GM19468 (cell line): ENCODE data around the gene CPM.
"Not testable (repeated sequence)": the region's sequence is repeated elsewhere in the genome, so short reads cannot be mapped to it uniquely, and the experiment has no call there.

Experiments
- ATAC-seq: cut with Tn5 transposase; IDR thresholded peaks from one replicate; pipeline ENCODE4 v1.9.1; 2021; ENCODE audit warnings: mild to moderate bottlenecking, moderate library complexity, moderate number of reproducible peaks; ENCODE audit not compliant: unreplicated experiment; ENCODE audit errors: extremely low read depth

CPM gene

DNA sequence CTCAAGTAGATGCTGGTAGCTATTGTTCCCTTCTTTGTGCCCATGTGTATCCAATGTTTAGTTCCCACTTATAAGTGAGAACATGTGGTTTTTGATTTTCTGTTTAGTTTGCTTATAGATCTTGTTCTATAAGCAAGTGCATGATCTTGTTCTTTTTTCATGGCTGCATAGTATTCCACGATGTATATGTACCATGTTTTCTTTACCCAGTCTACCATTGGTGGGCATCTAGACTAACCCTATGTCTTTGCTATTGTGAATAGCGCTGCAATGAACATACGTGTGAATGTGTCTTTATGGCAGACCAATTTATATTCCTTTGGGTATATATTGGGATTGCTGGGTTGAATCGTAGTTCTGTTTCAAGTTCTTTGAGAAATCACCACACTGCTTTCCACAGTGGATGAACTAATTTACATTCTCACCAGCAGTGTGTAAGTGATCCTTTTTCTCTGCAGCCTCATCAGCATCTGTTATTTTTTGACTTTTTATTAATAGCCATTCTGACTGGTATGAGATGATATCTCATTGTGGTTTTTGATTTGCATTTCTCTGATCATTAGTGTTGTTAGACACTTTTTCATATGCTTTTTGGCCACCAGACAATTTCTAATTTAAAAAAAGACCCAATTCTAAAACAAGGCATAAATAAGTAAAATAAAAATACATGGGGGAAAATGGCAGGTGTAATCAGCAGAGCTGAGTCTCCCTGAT lies 50.6 kb downstream of the CPM start:
- no peak for ATAC-seq

DNA sequence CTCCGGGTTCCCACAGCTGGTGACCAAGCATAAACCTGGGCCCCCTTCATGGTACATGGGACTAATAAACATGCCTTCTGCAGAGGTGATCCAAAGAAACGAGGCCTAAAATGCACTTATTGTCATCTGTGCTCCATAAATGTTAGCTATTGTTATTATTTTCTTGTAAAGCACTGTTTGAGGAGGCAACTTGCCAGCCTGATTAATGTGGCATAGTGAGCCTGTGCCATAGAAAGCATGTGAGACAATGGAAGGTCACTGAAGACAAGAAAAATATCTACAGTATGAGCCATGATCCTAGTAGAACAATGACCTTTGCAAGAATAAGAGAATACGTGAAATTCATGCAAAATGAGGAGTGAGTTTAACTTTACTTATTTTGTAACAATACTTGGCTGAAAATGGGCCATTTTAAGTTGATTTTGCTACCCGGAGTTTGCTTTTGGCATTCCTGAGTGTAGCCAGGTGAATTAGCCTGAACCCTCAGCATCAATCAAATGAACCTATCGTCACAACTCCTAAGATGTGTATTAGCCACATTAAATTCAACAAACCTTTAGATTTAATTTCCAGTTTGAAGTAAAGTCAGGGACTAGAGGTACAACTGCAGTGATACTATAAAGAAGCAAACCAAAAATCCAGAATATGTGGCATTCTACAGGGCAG lies 52.2 kb downstream of the CPM start:
- no peak for ATAC-seq

DNA sequence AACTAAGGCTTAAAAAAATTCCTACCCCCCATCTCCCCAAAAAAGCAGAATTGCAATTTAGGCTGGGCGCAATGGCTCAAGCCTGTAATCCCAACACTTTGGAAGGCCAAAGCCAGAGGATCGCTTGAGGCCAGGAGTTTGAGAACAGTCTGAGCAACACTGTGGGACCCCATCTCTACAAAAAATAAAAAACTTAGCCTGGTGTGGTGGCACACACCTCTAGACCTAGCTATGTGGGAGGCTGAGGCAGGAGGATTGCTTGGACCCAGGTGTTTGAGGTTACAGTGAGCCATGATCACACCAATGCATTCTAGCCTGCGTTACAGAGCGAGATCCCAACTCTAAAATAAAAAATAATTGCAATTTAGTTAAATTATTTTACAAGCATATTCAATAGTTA lies 54.1 kb downstream of the CPM start:
- no peak for ATAC-seq

DNA sequence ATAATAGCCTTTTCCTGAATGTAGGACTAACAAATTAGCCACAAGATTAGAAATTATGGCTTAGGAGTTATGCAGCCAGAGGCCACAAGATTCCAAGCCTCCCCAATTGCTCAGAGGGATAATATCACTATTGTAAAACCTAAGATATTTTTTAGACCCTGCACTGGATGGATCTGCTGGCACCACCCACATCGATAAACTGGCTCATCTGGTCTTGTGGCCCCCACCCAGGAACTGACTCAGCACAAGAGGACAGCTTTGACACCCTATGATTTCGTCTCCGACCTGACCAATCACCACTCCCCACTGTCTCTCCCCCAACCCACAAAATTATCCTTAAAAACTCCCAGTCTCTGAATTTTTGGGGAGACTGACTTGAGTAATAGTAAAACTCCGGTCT lies 54.7 kb downstream of the CPM start:
- no peak for ATAC-seq

DNA sequence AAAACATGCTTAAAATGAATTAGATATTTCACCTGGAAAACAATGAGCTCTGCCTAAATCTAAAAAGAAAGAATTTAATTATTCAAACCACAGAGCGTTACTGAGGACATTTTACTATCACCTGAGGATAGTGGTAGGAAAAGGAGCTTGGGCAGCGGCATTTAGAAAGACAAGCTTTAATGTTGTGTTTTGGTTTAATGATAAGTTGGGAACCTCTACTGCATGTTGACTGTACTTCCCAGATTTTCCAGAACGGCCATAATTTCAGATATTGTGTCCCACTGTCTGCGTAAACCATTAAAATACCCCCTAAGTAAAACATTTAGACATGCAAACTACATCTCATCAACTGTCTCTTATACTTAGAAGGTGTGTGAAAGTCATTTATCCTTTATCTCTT lies 55.4 kb downstream of the CPM start:
- no peak for ATAC-seq

DNA sequence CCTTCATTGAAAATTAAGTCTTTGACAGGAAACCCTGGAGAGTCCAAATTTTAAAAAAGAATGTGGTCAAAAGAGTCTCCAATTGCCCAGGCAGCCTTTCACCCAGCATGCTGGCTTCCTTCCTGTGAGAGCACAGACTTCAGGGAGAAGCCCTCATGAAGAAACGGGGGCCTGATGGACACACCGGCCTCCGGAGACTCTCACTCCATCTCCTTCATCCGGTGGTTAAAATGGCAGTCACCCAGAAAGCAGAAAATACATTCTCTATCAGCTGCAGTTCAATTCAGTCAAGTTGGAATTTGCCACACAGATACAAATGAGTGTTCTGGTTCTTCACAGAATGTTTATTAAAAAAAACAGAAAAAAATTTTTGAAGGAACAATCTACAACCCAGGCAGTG lies 56.5 kb downstream of the CPM start:
- ATAC-seq = no peak

DNA sequence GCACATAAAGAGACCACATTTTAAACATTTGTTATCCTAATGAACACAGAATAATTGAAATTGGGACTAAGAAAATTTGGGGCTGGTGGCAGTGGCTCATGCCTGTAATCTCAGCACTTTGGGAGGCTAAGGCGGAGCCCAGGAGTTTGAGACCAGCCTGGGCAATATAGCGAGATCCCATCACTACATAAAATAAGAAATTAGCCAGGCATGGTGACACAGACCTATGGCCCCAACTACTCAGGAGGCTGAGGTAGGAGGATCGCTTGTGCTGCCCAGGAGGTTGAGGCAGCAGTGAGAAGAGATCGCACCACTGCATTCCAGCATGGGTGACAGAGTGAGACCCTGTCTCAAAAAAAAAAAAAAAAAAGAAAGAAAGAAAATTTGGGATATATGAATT lies 59.7 kb downstream of the CPM start:
- ATAC-seq = no peak

DNA sequence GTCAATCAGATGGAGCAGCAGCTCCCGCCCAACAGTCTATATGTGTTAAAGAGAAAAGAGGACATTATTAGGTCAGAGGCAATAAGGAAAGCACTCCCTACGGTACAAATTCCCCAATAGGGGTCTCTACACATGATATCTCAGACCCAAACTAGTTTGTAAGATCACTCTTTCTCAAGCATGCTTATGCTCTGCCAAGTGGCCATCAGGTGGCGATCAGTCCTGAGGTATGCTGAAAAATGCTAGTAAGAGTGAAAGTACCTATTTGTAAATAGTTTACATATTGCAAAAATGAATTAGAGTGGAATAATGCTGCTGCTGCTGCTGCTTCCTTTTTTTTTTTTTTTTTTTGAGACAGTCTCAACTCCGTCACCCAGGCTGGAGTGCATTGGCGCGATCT lies 61.0 kb downstream of the CPM start:
- ATAC-seq = no peak

DNA sequence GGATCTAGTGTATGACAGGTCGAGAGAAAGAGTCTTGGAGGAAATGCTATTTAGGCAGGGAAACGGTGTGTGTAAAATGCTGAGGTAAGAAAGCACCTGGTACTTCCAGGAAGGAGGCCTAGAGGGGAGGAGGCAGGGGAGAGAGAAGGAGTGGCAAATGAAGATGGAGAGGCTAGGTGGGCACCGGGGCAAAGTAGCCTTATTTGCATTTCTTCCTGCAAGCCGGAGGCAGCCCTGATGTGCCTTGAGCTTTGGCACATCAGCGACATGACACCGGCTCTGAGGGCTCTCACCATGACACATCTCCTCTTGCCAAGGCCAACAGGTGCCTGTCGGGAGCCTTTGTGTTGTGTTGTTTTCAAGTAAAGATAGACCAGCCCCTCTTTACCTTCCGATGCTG lies 61.6 kb downstream of the CPM start:
- ATAC-seq = no peak

DNA sequence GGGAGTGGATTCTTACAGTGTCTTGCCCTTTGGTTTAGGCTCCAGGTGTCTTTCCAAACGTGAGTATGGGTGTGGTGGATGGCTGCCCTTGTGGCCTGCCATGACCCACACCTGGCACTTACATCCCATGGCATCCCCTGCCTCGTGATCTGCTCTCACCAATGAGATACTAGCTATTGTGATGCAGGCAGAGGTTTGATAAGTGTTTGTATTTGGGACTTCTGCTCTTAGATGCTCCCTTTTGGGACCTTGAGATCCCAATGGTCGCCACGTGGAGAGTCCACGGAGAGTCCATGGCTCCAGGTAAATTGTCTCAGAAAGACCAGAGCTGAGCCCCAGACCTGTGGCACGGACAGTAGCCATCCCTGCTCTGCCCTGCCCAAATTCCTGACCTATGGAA lies 62.5 kb downstream of the CPM start:
- ATAC-seq = no peak

DNA sequence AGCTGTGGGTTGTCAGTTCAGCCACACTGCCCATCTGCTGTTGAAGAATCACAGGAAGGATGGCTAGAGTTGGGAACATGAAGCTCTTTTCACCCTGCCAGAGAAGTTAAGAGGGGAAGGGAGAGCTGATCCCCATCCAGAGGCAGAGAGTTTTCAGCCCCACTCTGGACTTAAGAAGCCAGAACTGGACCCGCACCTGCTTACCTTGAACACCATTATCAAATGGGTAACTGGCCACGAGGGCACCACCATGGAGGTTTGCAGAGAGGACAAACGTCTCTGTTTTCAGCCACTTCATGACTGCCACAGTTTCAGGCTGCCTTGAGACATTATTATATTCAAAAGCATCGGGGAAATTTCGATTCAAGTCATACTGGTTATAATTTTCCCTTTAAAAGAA lies 63.0 kb downstream of the CPM start:
- ATAC-seq = no peak

DNA sequence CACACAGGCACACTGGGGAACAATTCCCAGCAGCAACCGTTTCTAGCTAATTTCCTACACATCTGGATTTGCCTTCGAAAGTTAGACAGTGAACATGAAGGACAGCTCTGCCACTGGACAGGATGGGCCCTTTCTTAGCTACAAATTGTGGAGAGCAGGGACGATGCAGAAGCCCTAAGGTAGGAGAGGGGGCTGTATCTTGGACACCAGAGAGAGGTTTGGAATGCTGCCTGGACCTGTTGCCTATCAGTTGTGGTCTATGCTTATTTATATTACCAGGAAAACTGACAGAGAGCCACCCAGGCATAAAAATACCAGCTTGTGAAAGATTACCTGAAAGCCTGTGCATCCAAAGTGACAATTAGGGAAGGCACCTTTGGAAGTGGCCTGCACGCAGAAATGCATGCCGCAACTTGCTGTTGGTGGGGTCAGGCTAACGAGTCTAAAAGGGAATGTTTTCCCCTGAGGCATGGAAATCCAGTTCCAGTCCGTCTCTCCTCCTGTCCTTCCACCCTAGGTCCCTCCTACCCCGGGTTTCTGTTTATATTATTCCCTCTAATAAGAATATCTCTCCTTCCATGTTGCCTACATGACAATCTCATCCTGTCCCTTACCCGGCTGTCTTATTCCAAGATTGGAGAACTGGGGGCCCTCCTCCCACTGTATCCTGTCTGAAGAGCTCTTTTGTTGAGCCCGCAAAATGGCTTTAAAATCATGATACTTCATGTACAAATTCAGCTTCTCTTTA lies 64.8 kb downstream of the CPM start:
- ATAC-seq = no peak

DNA sequence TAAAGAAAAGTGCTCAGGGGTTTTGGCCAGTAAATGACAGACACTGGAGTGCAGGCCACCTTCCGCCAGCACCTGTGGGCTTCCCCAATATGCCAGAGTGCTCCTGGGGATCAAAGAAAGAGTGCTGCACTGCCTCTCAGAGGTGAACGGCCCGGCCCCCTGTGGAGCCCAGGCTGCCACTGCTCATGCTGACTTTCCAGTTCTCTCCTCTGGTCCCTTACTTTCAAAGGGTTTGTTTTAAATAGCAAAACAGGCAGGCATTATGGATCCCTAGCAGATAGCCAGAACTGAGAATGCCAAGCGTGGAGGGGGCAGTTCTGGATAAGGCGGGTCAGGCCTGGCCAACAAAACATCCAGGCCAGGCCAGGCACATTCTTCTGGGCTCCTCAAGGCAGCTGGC lies 65.4 kb downstream of the CPM start:
- no peak for ATAC-seq

DNA sequence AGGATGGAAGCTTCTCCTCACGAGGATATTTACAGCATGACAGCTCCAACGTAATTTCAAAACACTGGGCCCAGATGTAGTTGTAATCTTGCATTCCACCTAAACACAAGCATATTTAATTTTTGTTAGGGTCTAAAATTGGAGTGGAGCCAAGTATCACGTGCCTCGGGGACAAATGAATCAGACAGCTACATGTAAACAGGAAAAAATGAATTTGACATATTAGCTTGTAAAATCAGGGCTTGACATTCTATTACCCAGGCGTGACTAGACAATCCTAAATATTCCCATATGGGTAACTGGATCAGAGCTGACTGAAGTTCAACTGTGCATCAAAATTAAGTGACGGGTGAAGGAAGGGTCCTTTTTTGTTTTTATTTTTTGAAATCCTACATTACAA lies 66.0 kb downstream of the CPM start:
- no peak for ATAC-seq

DNA sequence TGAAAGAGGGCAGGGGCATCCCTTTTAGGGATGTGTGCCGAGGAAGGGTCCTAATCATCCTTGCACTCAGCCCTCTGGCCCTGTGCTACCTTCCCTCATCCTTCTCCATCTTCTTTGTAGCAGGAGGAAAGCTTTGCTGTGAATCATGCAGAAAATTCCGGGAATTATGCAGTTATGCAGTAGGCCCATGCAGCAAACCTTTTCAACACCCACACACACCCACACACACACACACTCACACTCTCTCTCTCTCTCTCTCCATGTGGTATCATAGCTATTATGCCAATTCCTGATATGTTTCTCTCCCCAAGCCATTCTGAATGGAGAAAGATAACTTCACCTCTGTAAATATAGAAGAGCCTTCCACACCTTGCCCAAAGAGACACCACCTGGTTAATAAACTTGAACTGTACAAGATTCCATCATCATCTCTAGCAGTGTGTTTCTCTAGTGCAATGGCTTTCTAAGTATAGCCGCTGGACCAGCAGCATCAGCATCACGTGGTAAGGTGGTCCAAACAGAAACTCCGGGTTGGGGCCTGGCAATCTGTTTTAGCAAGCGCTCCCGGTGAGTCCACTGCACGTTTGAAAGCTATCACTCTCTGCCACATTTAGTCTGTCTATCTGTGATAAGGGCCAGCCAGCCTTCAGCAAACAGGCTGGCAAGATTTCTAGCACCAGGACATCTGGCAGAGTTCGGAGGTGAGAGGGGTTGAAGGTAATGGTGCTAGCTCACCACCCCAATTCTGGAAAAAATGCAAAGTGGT lies 67.4 kb downstream of the CPM start:
- no peak for ATAC-seq

DNA sequence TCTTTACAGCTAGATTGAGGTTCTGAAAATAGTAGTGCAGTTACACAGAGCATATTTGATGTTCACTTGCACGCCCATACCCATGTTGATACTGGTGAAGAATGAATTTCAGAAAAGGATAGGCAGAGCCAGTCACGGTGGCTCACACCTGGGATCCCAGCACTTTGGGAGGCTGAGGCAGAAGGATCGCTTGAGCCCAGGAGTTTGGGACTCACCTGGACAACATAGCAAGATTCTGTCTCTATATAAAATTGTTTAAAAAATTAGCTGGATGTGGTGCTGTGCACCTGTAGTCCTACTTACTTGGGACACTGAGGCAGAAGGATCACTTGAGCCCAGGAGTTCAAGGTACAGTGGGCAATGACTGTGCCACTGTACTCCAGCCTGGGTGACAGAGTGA lies 68.4 kb downstream of the CPM start:
- ATAC-seq = no peak

DNA sequence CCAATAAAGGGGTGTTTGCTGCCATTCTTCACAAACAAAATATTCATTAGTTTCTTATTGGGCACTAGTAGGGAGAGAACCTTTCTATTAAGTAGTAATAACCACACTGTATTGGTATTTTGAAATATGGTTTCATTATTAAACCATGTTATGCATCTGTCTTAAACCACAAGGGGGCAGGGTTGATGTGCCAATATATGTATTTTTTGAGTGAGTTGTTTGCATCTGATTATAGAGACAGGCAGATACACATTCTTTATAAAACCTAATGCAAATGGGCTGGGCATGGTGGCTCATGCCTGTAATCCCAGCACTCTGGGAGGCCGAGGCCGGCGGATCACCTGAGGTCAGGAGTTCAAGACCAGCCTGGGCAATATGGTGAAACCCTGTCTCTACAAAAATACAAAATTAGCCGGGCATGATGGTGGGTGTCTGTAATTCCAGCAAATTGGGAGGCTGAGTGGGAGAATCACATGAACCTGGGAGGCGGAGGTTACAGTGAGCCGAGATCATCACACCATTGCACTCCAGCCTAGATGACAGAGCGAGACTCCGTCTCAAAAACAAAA lies 69.0 kb downstream of the CPM start:
- ATAC-seq = not testable (repeated sequence)

DNA sequence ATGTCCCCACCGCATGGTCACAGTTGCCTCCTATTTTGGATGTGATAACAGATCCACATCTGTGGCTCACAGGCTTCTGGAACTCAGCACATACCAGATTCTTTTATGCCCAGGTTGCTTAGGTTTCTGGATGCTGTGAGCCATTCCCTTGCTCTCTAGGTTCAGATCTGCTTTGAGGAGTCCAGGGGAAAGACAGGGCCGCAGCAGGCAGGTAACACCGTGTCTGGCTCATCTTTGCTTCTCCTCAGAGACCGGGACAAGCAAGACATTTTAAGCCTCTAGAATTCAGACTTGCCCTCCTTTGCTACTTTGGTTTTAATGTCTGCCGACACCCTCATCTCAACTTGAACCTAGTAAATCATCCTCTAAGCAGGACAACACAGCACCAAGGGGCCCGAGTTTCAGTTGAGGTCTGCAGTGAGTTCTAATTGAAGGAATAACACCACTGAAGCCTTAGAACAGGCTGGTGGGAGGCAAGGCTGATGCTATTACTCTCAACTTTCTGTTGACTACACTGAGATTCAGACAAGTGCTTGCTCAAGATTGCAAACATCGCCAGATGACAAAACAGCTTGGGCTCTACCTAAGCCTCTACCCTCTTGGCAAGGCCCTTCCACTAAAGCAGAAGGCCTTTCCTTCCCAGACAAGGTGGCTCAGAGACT lies 69.7 kb downstream of the CPM start:
- no peak for ATAC-seq

DNA sequence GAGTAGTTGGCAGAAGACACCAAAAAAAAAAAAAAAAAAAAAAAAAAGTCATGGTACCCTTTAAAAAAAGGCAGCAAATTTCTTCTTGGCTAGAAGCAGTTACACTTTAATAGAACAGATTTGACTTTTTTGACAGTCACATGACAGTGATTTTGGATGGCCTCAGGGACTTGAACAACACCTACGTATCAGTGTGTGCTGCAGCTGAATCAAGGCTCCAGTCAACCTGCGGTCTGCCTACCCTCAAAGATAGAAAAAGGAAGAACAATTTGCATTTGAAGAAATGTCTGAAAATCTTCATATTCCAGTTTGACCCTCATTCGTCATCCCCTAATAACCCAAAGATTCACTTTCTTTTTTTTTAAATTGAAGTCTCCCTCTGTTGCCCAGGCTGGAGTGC lies 71.1 kb downstream of the CPM start:
- no peak for ATAC-seq

DNA sequence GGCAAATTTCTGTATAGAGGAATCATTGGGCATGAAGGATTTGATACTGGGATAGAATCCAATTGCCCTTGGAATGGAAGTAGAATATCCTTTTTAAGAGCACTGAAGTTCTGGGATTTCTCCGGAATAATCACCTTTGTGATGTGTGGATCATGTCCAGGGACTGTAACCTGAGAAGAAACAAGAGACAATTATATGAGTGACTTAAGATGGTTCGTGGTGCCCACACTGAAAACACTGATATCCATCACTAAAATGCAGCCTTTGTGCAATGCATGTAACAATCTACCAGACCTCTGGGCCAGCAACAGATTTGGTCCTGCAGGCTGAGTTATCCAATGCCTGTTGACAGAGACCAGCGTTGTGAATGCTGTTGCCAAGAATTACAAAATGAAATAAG lies 76.5 kb downstream of the CPM start:
- ATAC-seq = no peak
